Natural killer cell (primary cell): ENCODE measurements around the gene IL4R. TPM values are rescaled to one million over a fixed set of nuclear protein-coding genes. Genes with fewer than 3 reads are reported as not detected.

Source experiments
- ATAC-seq, 3 donors: fragments of 150-1000 bp in 2 of 3; fragments of 200-7000 bp in 1 of 3; cut with Tn5 transposase; 1 replicate in 1 of 3; 2 replicates in 2 of 3; pipeline ENCODE4 v1.10.0; 2021; ENCODE audit warnings: mild to moderate bottlenecking in 2 of 3, moderate library complexity in 2 of 3
- DNase-seq, 2 donors: peaks; one replicate each; pipeline versions ENCODE4 v3.0.0 to v3.0.0-alpha.2; 2013 to 2021; ENCODE audit warnings: mixed read lengths in 1 of 2
- H3K27ac ChIP-seq: one replicate; pipeline ENCODE4 v1.5.1; 2013; ENCODE audit warnings: mild to moderate bottlenecking, low read length
- H3K27me3 ChIP-seq: one replicate; pipeline ENCODE4 v1.6.1; 2013; ENCODE audit warnings: low read length; ENCODE audit not compliant: control insufficient read depth, insufficient read depth
- H3K36me3 ChIP-seq: one replicate; pipeline ENCODE4 v1.6.1; 2013; ENCODE audit warnings: low read length; ENCODE audit not compliant: control insufficient read depth, insufficient read depth
- H3K4me1 ChIP-seq: one replicate; pipeline ENCODE4 v1.6.1; 2013; ENCODE audit warnings: low read length; ENCODE audit not compliant: control insufficient read depth, insufficient read depth
- H3K4me3 ChIP-seq: one replicate; pipeline ENCODE4 v1.5.1; 2013; ENCODE audit warnings: low read length
- H3K9me3 ChIP-seq: one replicate; pipeline ENCODE4 v1.6.1; 2013; ENCODE audit warnings: low read length; ENCODE audit not compliant: control insufficient read depth, insufficient read depth
- H3K27ac Mint-ChIP-seq, 2 donors: one replicate each; pipeline ENCODE4 v1.8.0; 2022; ENCODE audit warnings: mild to moderate bottlenecking in 2 of 2, mixed read lengths in 2 of 2, moderate library complexity in 1 of 2
- H3K27me3 Mint-ChIP-seq, 2 donors: one replicate each; pipeline ENCODE4 v1.8.0; 2022; ENCODE audit warnings: low read depth in 2 of 2, mixed read lengths in 2 of 2
- H3K36me3 Mint-ChIP-seq: one replicate; pipeline ENCODE4 v1.8.0; 2022; ENCODE audit warnings: mixed read lengths
- H3K4me1 Mint-ChIP-seq, 2 donors: one replicate each; pipeline ENCODE4 v1.8.0; 2022; ENCODE audit warnings: mixed read lengths in 2 of 2
- H3K4me3 Mint-ChIP-seq: one replicate; pipeline ENCODE4 v1.8.0; 2022; ENCODE audit warnings: mild to moderate bottlenecking, moderate library complexity, mixed read lengths
- H3K9me3 Mint-ChIP-seq, 2 donors: one replicate each; pipeline ENCODE4 v1.8.0; 2022; ENCODE audit warnings: mixed read lengths in 2 of 2
- WGBS: methylation state at CpG from one replicate; pipeline ENCODE4 v1.1.7; 2013; ENCODE audit warnings: missing lambda C conversion rate; ENCODE audit not compliant: insufficient coverage; 5-methylcytosine and 5-hydroxymethylcytosine counted together
- intact Hi-C: fragments of 100-400 bp; cut with micrococcal nuclease; formaldehyde crosslinking; loops from one replicate; pipeline ENCODE4 v1.14.2; 2022
- total RNA-seq, 4 donors: library from RNA; stranded (reverse); fragments of 120-200 nt in 1 of 4; gene quantifications; one replicate each; pipeline versions ENCODE4 v1.2.3 to v1.2.4, GENCODE V29; 2013 to 2022
- TF ChIP-seq, protein P1 (sequence below): fragments of 200-600 bp; IDR thresholded peaks from one replicate; pipeline ENCODE4 v1.8.0; 2022; ENCODE audit warnings: antibody characterized with exemption

The IL4R gene
- total RNA-seq, 3 donors from 2014 or later (not counting 1 experiment from before 2014, with no cell fraction given), result 70.2 to 87.2 (median 86.0) TPM

DNA sequence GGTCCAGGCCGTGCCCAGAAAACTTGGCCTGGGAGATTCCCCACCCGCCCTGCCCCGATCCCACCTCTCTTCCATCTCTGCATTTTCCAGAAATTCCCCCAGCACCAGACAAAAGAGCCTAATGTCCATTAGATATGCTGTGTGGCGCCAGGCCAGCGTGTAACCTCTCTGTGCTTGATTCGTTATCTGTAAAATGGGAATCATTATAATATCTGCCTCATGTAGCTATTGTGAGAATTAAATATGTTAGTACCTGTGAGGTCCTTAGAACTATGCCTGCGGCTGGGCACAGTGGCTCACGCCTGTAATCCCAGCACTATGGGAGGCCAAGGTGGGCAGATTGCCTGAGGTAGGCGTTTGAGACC lies 54.6 kb downstream of the IL4R start:
- Mint-ChIP-seq H3K4me1 (peaks cover 0 to 28% of the 10 kb centered on the region in 2 donors), H3K36me3 (no peaks in the 10 kb centered on the region), H3K27ac (peak overlapping the region; percentile 94 to 95), H3K9me3 (peaks cover 2 to 3% of the 10 kb centered on the region in 2 donors), H3K4me3 (no peak overlapping the region), H3K27me3 (no peaks in the 10 kb centered on the region)
- DNase-seq, result no peak
- peaks cover 5% of the 10 kb centered on the region for H3K9me3 ChIP-seq
- no peak overlapping the region for H3K4me3 ChIP-seq
- peak overlapping the region; percentile 96 for H3K27ac ChIP-seq
- ATAC-seq, result no peak
- intact Hi-C loops, result loop anchor here (2.0 to 5.0 kb wide), 4 partner anchors 34 to 214 kb away; partner anchors contain the start of gene IL21R
- TF ChIP-seq, protein P1, sequence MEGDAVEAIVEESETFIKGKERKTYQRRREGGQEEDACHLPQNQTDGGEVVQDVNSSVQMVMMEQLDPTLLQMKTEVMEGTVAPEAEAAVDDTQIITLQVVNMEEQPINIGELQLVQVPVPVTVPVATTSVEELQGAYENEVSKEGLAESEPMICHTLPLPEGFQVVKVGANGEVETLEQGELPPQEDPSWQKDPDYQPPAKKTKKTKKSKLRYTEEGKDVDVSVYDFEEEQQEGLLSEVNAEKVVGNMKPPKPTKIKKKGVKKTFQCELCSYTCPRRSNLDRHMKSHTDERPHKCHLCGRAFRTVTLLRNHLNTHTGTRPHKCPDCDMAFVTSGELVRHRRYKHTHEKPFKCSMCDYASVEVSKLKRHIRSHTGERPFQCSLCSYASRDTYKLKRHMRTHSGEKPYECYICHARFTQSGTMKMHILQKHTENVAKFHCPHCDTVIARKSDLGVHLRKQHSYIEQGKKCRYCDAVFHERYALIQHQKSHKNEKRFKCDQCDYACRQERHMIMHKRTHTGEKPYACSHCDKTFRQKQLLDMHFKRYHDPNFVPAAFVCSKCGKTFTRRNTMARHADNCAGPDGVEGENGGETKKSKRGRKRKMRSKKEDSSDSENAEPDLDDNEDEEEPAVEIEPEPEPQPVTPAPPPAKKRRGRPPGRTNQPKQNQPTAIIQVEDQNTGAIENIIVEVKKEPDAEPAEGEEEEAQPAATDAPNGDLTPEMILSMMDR, result peak; percentile 17
- H3K4me1 ChIP-seq, result peaks cover 52% of the 10 kb centered on the region
- 70% methylated on average over 9 of the region's 9 CpGs for WGBS
- no peaks in the 10 kb centered on the region for H3K27me3 ChIP-seq
- H3K36me3 ChIP-seq, result peaks cover 10% of the 10 kb centered on the region

DNA sequence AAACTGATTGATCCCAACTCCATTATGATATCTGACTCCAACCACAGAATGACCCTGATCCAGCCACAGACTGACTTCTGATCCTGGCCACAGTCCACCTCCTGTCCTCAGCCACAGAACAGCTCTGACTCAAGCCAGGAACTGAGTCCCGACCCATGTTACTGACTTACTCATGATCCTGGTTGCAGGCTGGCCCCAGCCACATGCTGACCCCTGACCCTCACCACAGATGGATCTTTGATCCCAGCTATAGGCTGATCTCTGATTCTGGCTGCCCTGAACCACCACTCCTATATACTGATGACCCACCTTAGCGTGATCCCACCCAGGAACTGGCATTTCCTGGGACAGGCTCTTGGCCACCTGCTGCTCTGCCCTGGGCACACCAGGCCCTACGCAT lies 56.0 kb downstream of the IL4R start:
- 95% methylated on average over 3 of the region's 3 CpGs for WGBS
- H3K4me1 Mint-ChIP-seq, result peaks cover 0 to 23% of the 10 kb centered on the region in 2 donors
- no peak for DNase-seq
- peak overlapping the region; percentile 94 to 95 for H3K27ac Mint-ChIP-seq
- H3K27me3 Mint-ChIP-seq, result no peaks in the 10 kb centered on the region
- peaks cover 66% of the 10 kb centered on the region for H3K4me1 ChIP-seq
- no peaks in the 10 kb centered on the region for H3K27me3 ChIP-seq
- no peak overlapping the region for H3K4me3 Mint-ChIP-seq
- H3K9me3 ChIP-seq, result peaks cover 5% of the 10 kb centered on the region
- ATAC-seq, result no peak
- TF ChIP-seq, protein P1, result no peak
- no peaks in the 10 kb centered on the region for H3K36me3 ChIP-seq
- no peak overlapping the region for H3K4me3 ChIP-seq
- peaks cover 2 to 3% of the 10 kb centered on the region in 2 donors for H3K9me3 Mint-ChIP-seq
- intact Hi-C loops, result loop anchor here (2.0 to 5.0 kb wide), 4 partner anchors 32 to 215 kb away; partner anchors contain the start of gene IL21R
- no peak overlapping the region for H3K27ac ChIP-seq
- H3K36me3 Mint-ChIP-seq, result no peaks in the 10 kb centered on the region

DNA sequence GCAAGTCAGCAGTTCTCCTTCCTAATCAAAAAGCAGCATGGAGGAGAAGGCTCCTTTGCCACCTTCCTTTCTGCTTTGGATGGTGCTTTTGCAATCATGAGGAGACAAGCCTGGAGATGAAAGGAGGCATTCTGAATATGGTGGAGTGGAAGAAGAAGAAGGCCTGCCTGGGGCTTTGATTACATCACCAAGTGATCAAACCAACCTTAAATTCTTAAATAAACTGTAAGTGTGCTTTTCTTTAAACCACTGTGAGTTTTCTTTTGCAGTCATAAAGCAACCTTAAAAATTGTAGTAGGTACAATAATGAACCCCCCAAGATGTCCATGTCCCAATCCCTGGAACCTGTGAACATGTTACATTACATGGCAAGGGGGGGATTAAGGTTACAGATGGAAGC lies 56.5 kb downstream of the IL4R start:
- no peak for ATAC-seq
- Histone ChIP-seq H3K27ac (no peak overlapping the region), H3K27me3 (no peaks in the 10 kb centered on the region), H3K4me1 (peaks cover 71% of the 10 kb centered on the region), H3K4me3 (no peak overlapping the region), H3K9me3 (peaks cover 5% of the 10 kb centered on the region), H3K36me3 (no peaks in the 10 kb centered on the region)
- intact Hi-C loops, result no loop called here
- H3K27ac Mint-ChIP-seq, result peak overlapping the region; percentile 94 to 95
- no peak for DNase-seq
- TF ChIP-seq, protein P1, result no peak
- H3K36me3 Mint-ChIP-seq, result no peaks in the 10 kb centered on the region
- H3K4me1 Mint-ChIP-seq, result peaks cover 0 to 23% of the 10 kb centered on the region in 2 donors
- H3K27me3 Mint-ChIP-seq, result no peaks in the 10 kb centered on the region
- peaks cover 2 to 3% of the 10 kb centered on the region in 2 donors for H3K9me3 Mint-ChIP-seq
- no peak overlapping the region for H3K4me3 Mint-ChIP-seq

DNA sequence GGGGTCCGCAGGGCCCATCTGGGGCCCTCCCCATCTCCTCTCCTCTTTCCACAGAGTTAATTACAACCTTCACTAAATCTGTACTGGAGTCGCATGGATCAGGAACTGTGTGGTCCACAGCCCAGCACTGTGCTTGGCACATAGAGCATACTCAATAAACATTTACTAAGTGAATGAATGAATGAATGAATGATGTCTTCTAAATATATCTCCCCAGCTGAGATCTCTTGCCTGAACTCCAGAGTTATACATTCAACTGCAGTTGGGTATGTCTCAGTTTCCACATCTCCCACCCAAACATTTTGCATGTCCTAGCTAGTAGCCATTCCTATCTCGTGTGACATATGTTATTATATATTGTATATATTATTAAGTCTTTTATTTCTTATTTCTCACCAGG lies 59.5 kb downstream of the IL4R start:
- H3K27ac Mint-ChIP-seq, result no peak overlapping the region

More for the DNA sequence above, 59.5 kb downstream of the IL4R start:
- Mint-ChIP-seq H3K36me3 (no peaks in the 10 kb centered on the region), H3K27me3 (no peaks in the 10 kb centered on the region), H3K4me3 (no peak overlapping the region), H3K4me1 (peaks cover 12 to 17% of the 10 kb centered on the region in 2 donors), H3K9me3 (peaks cover 2 to 3% of the 10 kb centered on the region in 2 donors)
- TF ChIP-seq, protein P1, result no peak
- H3K36me3 ChIP-seq, result no peaks in the 10 kb centered on the region
- no peak overlapping the region for H3K27ac ChIP-seq
- H3K27me3 ChIP-seq, result no peaks in the 10 kb centered on the region
- H3K4me1 ChIP-seq, result peaks cover 70% of the 10 kb centered on the region
- DNase-seq, result no peak
- 100% methylated on average over 1 of the region's 3 CpGs for WGBS
- intact Hi-C loops, result no loop called here
- peaks cover 5% of the 10 kb centered on the region for H3K9me3 ChIP-seq
- no peak overlapping the region for H3K4me3 ChIP-seq
- no peak for ATAC-seq
